Colonic mucosa (tissue), 4 donors: Measurements from ENCODE around the gene GPS1. TPM values are rescaled to one million over a fixed set of nuclear protein-coding genes. Genes with fewer than 3 reads are reported as not detected.

Source experiments
- DNase-seq: peaks from one replicate; pipeline ENCODE4 v3.0.0-alpha.2; 2020
- H3K27ac ChIP-seq: fragments of 200-600 bp; one replicate; pipeline ENCODE4 v1.8.0; 2021
- H3K27me3 ChIP-seq: fragments of 200-600 bp; one replicate; pipeline ENCODE4 v1.8.0; 2021
- H3K36me3 ChIP-seq: fragments of 200-600 bp; one replicate; pipeline ENCODE4 v1.8.0; 2021
- H3K4me1 ChIP-seq: fragments of 200-600 bp; one replicate; pipeline ENCODE4 v1.8.0; 2021; ENCODE audit warnings: mild to moderate bottlenecking
- H3K4me3 ChIP-seq: fragments of 200-600 bp; one replicate; pipeline ENCODE4 v1.8.0; 2021
- H3K9ac ChIP-seq, 2 donors: one replicate each; pipeline ENCODE4 v1.7.0; 2013; ENCODE audit warnings: control low read depth in 2 of 2, low read depth in 2 of 2, low read length in 2 of 2
- H3K9me3 ChIP-seq: fragments of 200-600 bp; one replicate; pipeline ENCODE4 v1.8.0; 2021
- intact Hi-C: fragments of 100-400 bp; cut with DNase I; formaldehyde crosslinking; loops from one replicate; pipeline ENCODE4 v1.14.1; 2022
- total RNA-seq, 2 donors: library from RNA; stranded (reverse); fragmentation: NEBNext Ultra II Directional in 1 of 2; extraction: Animal tissue kit (Norgen Biotek cat#: 25700) in 1 of 2; gene quantifications; one replicate each; pipeline ENCODE4 v1.2.1, GENCODE V29; 2021
- TF ChIP-seq, protein P1 (sequence below): fragments of 200-600 bp; IDR thresholded peaks from one replicate; pipeline ENCODE4 v1.8.0; 2022; ENCODE audit warnings: antibody characterized with exemption, mild to moderate bottlenecking
- donor health status: healthy.
- donor health status: DM: no; HTN: no; CAD: no.
- donor health status: DM: no; HTN: no; CAD: no.

Gene GPS1
- total RNA-seq, 2 donors from 2014 or later, result 70.8 to 129 TPM

DNA sequence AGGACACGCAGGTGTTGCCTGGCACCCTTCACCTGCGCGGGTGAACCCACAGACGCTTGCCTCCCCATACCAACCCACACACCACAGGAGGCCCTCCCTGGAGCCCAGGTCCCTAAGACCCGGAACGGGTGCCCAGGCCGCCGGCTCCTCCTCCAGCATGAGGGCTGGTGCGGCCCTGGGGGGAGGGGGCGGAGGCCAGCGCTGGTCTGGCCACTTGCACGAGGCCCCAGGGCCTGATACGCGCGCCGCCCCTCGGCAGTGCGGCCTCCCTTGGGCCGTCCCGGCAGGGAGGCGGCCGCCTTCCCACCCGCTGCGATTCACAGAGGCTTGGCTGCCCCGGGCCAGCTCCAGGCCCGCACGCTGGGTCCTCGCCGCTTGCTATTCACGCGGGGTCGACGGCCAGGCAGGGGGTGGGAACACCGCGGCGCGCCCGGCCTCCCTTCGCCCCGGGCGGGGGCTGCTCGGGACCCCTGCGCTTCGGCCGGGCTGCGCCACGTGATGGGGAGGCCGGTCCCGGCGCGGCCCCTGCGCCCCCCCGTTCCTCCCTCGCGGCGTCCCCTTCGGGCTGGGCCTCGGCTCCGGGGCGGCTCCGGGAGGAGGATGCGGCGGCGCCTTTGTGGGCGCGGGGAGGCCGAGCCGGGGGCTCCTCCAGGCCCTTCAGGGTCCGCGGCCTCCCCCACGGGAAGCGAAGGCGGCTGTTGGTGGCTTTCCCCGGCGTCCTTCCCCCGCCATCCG, 45.7 kb downstream of the GPS1 start:
- Histone ChIP-seq H3K36me3 (peaks cover 23% of the 10 kb centered on the region), H3K4me1 (peaks cover 30% of the 10 kb centered on the region), H3K9ac (peak overlapping the region; percentile 73 to 92), H3K27ac (peak overlapping the region; percentile 94), H3K4me3 (peak overlapping the region; percentile 97), H3K9me3 (no peaks in the 10 kb centered on the region), H3K27me3 (no peaks in the 10 kb centered on the region)
- intact Hi-C loops, result no loop called here
- DNase-seq, result peak; percentile 48
- TF ChIP-seq, protein P1, sequence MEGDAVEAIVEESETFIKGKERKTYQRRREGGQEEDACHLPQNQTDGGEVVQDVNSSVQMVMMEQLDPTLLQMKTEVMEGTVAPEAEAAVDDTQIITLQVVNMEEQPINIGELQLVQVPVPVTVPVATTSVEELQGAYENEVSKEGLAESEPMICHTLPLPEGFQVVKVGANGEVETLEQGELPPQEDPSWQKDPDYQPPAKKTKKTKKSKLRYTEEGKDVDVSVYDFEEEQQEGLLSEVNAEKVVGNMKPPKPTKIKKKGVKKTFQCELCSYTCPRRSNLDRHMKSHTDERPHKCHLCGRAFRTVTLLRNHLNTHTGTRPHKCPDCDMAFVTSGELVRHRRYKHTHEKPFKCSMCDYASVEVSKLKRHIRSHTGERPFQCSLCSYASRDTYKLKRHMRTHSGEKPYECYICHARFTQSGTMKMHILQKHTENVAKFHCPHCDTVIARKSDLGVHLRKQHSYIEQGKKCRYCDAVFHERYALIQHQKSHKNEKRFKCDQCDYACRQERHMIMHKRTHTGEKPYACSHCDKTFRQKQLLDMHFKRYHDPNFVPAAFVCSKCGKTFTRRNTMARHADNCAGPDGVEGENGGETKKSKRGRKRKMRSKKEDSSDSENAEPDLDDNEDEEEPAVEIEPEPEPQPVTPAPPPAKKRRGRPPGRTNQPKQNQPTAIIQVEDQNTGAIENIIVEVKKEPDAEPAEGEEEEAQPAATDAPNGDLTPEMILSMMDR, result no peak

DNA sequence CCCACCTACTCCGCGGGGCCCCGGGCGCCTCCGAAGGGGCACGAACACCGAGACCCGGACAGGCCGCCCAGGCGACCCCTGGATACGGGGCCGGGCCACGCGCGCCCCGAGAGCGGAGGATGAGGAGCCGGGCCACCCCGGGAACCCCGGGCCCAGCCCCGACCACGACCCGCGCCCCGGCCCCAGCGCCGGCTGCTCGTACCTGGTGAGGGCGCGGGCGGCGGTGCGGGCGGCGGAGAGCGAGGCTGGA, 46.1 kb downstream of the GPS1 start:
- Histone ChIP-seq H3K27ac (peak overlapping the region; percentile 94), H3K4me3 (peak overlapping the region; percentile 97), H3K4me1 (peaks cover 30% of the 10 kb centered on the region), H3K9ac (peak overlapping the region; percentile 73 to 92), H3K27me3 (no peaks in the 10 kb centered on the region), H3K36me3 (peaks cover 20% of the 10 kb centered on the region), H3K9me3 (no peaks in the 10 kb centered on the region)
- TF ChIP-seq, protein P1, result no peak
- intact Hi-C loops, result no loop called here
- DNase-seq, result no peak

DNA sequence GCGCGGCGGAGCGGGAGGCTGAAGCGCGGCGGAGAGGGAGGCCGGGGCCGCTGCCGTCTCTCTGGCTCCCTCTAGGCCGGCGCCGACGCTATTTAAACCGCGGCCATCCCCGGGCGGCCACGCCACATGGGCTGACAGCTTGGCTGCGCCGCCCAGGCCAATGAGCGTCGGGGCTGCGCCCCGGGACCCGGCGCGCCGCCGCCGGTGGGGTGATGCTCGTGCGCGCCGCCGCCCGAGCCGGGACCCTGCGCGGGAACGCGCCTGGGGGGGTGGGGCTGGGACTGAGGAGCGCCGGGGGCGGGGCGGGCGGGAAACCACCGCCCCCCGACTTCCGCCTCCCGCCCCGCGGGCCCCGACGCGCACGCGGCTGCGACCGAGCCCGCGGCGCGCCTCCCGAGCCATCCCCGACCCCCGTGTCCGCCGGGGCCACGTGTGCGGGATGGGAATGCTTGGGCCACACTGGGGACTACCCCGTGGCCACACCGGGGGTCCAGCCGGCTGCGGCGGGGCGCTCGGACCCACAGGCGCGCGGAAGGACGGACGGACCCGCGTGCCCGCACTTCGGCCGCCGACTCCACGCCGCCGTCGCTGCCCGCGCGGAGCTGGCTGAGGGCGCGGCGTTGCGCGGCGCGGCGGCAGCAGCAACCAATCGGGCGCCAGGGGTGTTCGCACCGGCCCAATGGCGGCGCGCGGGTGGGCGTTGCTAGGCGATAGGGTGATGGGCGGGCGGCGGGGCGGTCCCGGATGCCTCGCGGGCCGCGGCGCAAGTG, 46.7 kb downstream of the GPS1 start, which contains the start of gene FASN:
Gene FASN (minus strand): TSS at position 68 of the 770 bp plus-strand sequence. CDS start 1,791 bp downstream, outside the sequence.
- Histone ChIP-seq H3K4me3 (peak within 1 kb of the TSS; percentile 97), H3K36me3 (peaks cover 15% of the 10 kb centered on the region), H3K27me3 (no peaks in the 10 kb centered on the region), H3K9ac (peak within 1 kb of the TSS; percentile 85 to 92), H3K9me3 (no peaks in the 10 kb centered on the region), H3K4me1 (peaks cover 30% of the 10 kb centered on the region), H3K27ac (peak within 1 kb of the TSS; percentile 94)
- intact Hi-C loops, result no loop called here
- TF ChIP-seq, protein P1, result no peak
- DNase-seq, result peak; percentile 95

DNA sequence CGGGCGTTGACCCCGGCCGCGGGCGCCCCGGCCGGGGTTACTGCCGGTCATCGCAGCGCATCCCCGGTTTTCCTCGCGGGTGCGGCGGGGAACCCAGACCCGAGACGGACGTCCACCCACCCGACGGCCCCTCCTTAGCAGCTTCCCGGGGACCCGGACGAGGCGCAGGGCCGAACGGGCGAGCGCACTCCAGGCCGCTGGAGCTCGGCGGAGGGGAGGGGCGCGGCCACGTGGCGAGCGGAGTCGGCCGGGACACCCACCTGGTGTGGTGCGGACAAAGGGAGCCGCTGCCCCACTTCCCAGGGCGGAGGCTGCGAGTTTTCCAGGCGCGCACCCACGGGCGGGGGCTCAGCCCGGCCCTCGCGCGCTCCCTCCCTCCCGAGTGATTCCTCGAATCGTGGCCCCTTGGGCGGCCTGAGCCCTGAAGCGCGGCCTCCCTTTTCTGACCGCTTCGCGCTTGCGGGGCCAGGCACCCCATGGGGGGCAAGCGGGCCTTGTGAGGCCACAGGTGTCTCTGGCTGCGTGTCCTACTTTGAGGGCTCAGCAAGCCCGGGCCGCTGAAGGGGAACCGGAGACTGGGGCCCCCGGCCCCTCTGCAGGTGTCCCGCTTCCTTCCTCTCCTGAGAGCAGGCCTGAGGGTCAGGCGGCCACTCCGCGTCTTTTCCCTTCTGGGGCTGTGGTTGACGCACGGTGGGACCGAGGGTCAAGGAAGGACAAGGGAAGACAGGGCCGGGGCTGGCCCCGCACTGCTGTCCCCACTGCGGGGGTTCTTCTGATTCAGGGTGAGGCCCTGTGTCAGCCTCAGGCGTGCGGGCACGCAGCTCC, 47.5 kb downstream of the GPS1 start:
- intact Hi-C loops, result no loop called here
- Histone ChIP-seq H3K36me3 (peaks cover 7% of the 10 kb centered on the region), H3K27me3 (no peaks in the 10 kb centered on the region), H3K4me1 (peaks cover 30% of the 10 kb centered on the region), H3K27ac (peak overlapping the region; percentile 94), H3K4me3 (peak overlapping the region; percentile 97), H3K9ac (peak overlapping the region; percentile 85), H3K9me3 (no peaks in the 10 kb centered on the region)
- no peak for DNase-seq
- TF ChIP-seq, protein P1, result no peak
